DOHH2 (cell line): Measurements from ENCODE around the gene CIAO1.

Source experiments
- CTCF ChIP-seq: fragments of 200-600 bp; sonication (generic); IDR thresholded peaks from one replicate; pipeline ENCODE4 v1.5.1; 2014; ENCODE audit warnings: antibody characterized with exemption, mild to moderate bottlenecking, low read depth, low read length; ENCODE audit not compliant: poor library complexity, severe bottlenecking
- EZH2phosphoT487 ChIP-seq: fragments of 200-600 bp; sonication (generic); IDR thresholded peaks from 2 replicates; pipeline ENCODE4 v1.6.1; 2017; ENCODE audit warnings: borderline replicate concordance, mild to moderate bottlenecking, antibody characterized with exemption, low read length, moderate library complexity, mixed read lengths

- TF ChIP-seq CTCF (no peak), EZH2phosphoT487 (no peak)
These were observed 7.6 kb upstream of the CIAO1 start for GRCh38 chr2:96258166-96259022.
